Heart left ventricle (tissue), 16 donors: ENCODE data around the gene HMGN2. TPM values are rescaled to one million over a fixed set of nuclear protein-coding genes. Genes with fewer than 3 reads are reported as not detected.
A peak's percentile ranks its signal among the peaks of the same experiment; 100 is the strongest.

Experiments
- ATAC-seq, 4 donors: fragments of 200-7000 bp; cut with Tn5 transposase; one replicate each; pipeline ENCODE4 v1.9.1; 2020 to 2022; ENCODE audit warnings: moderate library complexity in 4 of 4, mild to moderate bottlenecking in 3 of 4, moderate number of reproducible peaks in 1 of 4
- DNase-seq, 5 donors: peaks; one replicate each; pipeline ENCODE4 v3.0.0-alpha.2; 2020
- H3K27ac ChIP-seq, 12 donors: fragments of 200-600 bp; sonication (generic) in 4 of 12; one replicate each; pipeline versions ENCODE4 v1.5.0 to v1.8.0; 2016 to 2022; ENCODE audit warnings: mild to moderate bottlenecking in 2 of 12
- H3K27me3 ChIP-seq, 9 donors: fragments of 200-600 bp; sonication (generic) in 2 of 9; one replicate each; pipeline versions ENCODE4 v1.5.1 to v1.8.0; 2016 to 2022; ENCODE audit warnings: mild to moderate bottlenecking in 3 of 9
- H3K36me3 ChIP-seq, 9 donors: fragments of 200-600 bp; sonication (generic) in 2 of 9; one replicate each; pipeline versions ENCODE4 v1.5.0 to v1.8.0; 2018 to 2022; ENCODE audit warnings: mild to moderate bottlenecking in 2 of 9
- H3K4me1 ChIP-seq, 12 donors: fragments of 200-600 bp; sonication (generic) in 4 of 12; one replicate each; pipeline versions ENCODE4 v1.5.0 to v1.8.0; 2016 to 2022; ENCODE audit warnings: mild to moderate bottlenecking in 3 of 12
- H3K4me3 ChIP-seq, 12 donors: fragments of 200-600 bp; sonication (generic) in 4 of 12; one replicate each; pipeline versions ENCODE4 v1.5.0 to v1.8.0; 2017 to 2022; ENCODE audit warnings: mild to moderate bottlenecking in 9 of 12, moderate library complexity in 4 of 12
- H3K9me3 ChIP-seq, 12 donors: fragments of 200-600 bp; sonication (generic) in 4 of 12; one replicate each; pipeline versions ENCODE4 v1.5.0 to v1.8.0; 2016 to 2022; ENCODE audit warnings: mild to moderate bottlenecking in 1 of 12
- POLR2A ChIP-seq, 2 donors: fragments of 450-650 bp; IDR thresholded peaks; one replicate each; pipeline ENCODE4 v1.6.1; 2017; ENCODE audit warnings: antibody characterized with exemption in 2 of 2, mild to moderate bottlenecking in 2 of 2, moderate library complexity in 2 of 2
- WGBS, 4 donors: extraction: QIAGEN DNeasy Blood & Tissue Kit in 2 of 4; methylation state at CpG; one replicate each; pipeline versions ENCODE4 v1.1.5 to v1.1.7; 2013 to 2018; 5-methylcytosine and 5-hydroxymethylcytosine counted together
- intact Hi-C, 10 donors: fragments of 100-400 bp; cut with DNase I; formaldehyde crosslinking; loops; one replicate each; pipeline versions ENCODE4 v1.11.1 to v1.14.2; 2022
- polyA plus RNA-seq, 2 donors: library from polyadenylated mRNA; stranded (reverse); fragments of 200-250 nt; gene quantifications; one replicate each; pipeline ENCODE4 v1.2.3, GENCODE V29; 2013
- total RNA-seq, 9 donors: library from RNA; depleted of rRNA in 2 of 9; stranded (reverse); fragments of >200 nt in 2 of 9; fragmentation: NEBNext Ultra II Directional in 3 of 9; extraction: Animal tissue kit (Norgen Biotek cat#: 25700) in 3 of 9; gene quantifications; one replicate each; pipeline versions ENCODE4 v1.1.0 to v1.2.4, GENCODE V29; 2016 to 2023
- TF ChIP-seq, protein P1 (sequence below), 12 donors: fragments of 200-600 bp; sonication (generic) in 4 of 12; IDR thresholded peaks; one replicate each; pipeline versions ENCODE4 v1.5.0 to v1.8.0; 2018 to 2022; ENCODE audit warnings: antibody characterized with exemption in 12 of 12, mild to moderate bottlenecking in 5 of 12
- donor health status: ischemic (EF 13 %, LVEDD 7.1; RV severe dilation, severe dysfunction).
- donor health status: healthy with polysubstance abuse.
- donor health status: DM: no; HTN: yes; CAD: no.
- donor health status: DM: no; HTN: no; CAD: no.
- donor health status: ischemic (EF 25% LVEDD 6.9; RV normal size, moderate dysfunction).
- donor health status: ischemic (EF 25% LVEDD 5.7; RV mildly dilated, moderate dysfunction).
- donor health status: healthy.
- donor health status: DM: yes; HTN: yes; CAD: no.
- donor health status: ischemic (EF 35%, LVEDD 5.7; RV mildly dilated, moderate dysfunction).
- donor health status: nonischemic (EF 11% LVEDD 7.7; RV severe dilation, severe dysfunction).
- donor health status: DM: yes; HTN: yes; CAD: no.
- donor health status: PGD.
- donor health status: ischemic (EF 29% LVEDD 5.4; RV normal size, mild dysfunction).
- donor health status: nonischemic (EF 23%, LVEDD 6.1; RV moderate dilation, normal function).

HMGN2 gene
- total and polyA plus RNA-seq, 11 donors: 66.3 to 256 (median 123) TPM

DNA sequence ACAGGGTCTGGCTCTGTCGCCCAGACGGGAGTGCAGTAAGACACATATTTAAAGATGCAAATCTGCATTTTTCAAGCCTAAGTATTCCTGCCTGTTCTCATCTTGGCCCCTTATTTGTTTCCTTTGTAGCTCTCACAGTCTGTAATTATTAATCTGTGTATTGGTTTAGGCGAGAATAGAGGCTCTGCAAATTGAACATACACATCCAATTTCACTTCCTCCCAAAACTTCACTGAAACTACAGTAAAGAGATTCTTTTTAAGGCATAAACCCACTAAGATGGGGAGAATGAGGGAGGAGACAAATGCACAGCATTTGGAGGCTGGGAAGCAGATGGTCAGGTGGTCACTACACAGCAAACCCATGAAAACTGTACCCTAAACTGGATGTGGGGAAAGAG, 21.0 kb downstream of the HMGN2 start:
- ATAC-seq (no peak), DNase-seq (no peak)
- no peak for TF ChIP-seq POLR2A (IDR thresholded peaks at IDR 0.05)
- TF ChIP-seq, protein P1, sequence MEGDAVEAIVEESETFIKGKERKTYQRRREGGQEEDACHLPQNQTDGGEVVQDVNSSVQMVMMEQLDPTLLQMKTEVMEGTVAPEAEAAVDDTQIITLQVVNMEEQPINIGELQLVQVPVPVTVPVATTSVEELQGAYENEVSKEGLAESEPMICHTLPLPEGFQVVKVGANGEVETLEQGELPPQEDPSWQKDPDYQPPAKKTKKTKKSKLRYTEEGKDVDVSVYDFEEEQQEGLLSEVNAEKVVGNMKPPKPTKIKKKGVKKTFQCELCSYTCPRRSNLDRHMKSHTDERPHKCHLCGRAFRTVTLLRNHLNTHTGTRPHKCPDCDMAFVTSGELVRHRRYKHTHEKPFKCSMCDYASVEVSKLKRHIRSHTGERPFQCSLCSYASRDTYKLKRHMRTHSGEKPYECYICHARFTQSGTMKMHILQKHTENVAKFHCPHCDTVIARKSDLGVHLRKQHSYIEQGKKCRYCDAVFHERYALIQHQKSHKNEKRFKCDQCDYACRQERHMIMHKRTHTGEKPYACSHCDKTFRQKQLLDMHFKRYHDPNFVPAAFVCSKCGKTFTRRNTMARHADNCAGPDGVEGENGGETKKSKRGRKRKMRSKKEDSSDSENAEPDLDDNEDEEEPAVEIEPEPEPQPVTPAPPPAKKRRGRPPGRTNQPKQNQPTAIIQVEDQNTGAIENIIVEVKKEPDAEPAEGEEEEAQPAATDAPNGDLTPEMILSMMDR (IDR thresholded peaks at IDR 0.05): no peak
- Histone ChIP-seq H3K27ac (no peak overlapping the region), H3K4me1 (no peaks in the 10 kb centered on the region), H3K36me3 (no peaks in the 10 kb centered on the region), H3K27me3 (no peaks in the 10 kb centered on the region), H3K4me3 (no peak overlapping the region), H3K9me3 (no peaks in the 10 kb centered on the region)
- 64 to 72% (median 70%) methylated on average over 3 of the region's 3 CpGs for WGBS, 4 donors
- intact Hi-C loops: loop anchor here in 1 of 10 donors (10.0 kb wide), 1 partner anchor 382 kb away; no protein-coding TSS in a partner anchor

DNA sequence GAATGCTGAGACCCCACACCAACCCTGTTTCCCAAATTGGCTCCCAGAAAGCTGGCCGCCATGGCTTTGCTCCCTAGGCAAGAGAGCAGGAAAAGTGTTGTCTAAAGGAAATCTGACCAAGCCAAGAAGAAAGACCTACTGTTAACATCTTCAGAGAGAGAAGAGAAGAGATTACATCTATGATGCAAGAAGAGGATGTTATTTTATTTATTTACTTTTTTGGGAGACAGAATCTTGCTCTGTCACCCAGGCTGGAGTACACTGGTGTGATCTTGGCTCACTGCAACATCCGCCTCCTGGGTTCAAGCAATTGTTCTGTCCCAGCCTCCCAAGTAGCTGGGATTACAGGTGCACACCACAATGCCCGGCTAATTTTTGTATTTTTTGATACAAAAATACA, 21.7 kb downstream of the HMGN2 start:
- H3K9me3 ChIP-seq: no peaks in the 10 kb centered on the region
- H3K4me1 ChIP-seq: no peaks in the 10 kb centered on the region
- no peak for TF ChIP-seq POLR2A (IDR thresholded peaks at IDR 0.05)
- TF ChIP-seq, protein P1 (IDR thresholded peaks at IDR 0.05): no peak
- no peak overlapping the region for H3K27ac ChIP-seq
- DNase-seq: no peak
- no peak for ATAC-seq
- no peaks in the 10 kb centered on the region for H3K36me3 ChIP-seq
- intact Hi-C loops: loop anchor here in 1 of 10 donors (10.0 kb wide), 1 partner anchor 381 kb away; no protein-coding TSS in a partner anchor
- WGBS, 4 donors: 86 to 96% (median 90%) methylated on average over 3 of the region's 3 CpGs
- no peaks in the 10 kb centered on the region for H3K27me3 ChIP-seq
- no peak overlapping the region for H3K4me3 ChIP-seq

DNA sequence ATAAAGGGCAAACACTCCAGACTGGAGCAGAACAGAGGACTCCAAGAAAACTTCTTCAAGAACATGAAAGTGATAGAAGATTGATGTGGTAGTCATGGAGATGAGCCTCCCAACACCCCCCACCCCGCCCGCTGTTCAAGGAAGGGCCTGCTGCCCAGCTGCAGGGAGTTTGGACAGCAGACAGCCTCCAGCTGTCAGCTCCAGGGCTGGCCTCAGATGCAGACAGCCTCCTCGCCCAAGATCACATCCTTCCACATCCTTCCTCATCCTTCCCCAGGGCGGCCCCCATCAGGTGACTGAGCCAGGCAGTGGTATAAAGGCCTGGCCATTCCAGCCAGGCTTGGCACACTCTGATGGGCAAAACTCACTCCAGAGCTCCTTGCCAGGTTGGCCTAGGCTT, 24.6 kb downstream of the HMGN2 start:
- Histone ChIP-seq H3K27me3 (no peaks in the 10 kb centered on the region), H3K4me3 (no peak overlapping the region), H3K4me1 (peaks cover 0 to 19% (median 12%) of the 10 kb centered on the region in 12 donors), H3K9me3 (no peaks in the 10 kb centered on the region), H3K27ac (no peak overlapping the region), H3K36me3 (no peaks in the 10 kb centered on the region)
- ATAC-seq (no peak), DNase-seq (peak in 1 of 5 donors; percentile 29)
- 31 to 68% (median 45%) methylated on average over 4 of the region's 4 CpGs for WGBS, 4 donors
- TF ChIP-seq, protein P1 (IDR thresholded peaks at IDR 0.05): no peak
- no peak for TF ChIP-seq POLR2A (IDR thresholded peaks at IDR 0.05)
- intact Hi-C loops: loop anchor here in 1 of 10 donors (10.0 kb wide), 1 partner anchor 378 kb away; no protein-coding TSS in a partner anchor

DNA sequence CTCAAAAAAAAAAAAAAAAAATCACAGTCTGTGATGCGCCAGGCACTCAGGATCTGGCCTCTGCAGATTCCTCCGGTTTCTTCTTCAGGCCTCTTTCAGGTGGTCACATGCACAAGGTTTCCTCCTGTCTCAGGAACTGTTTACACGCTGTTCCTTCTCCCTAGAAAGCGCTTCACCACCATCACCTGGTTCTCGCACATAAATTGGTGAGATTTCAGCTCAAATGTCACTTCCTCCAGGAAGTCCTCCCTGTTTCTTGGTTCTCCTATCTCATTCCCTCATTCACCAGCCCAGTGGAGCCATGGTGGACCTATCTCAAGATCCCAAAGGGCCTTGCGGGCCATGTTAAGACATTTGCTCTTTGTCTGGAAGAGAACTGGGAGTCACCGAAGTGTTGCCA, 26.7 kb downstream of the HMGN2 start:
- no peak for ATAC-seq
- Histone ChIP-seq H3K4me3 (no peak overlapping the region), H3K9me3 (no peaks in the 10 kb centered on the region), H3K4me1 (peaks cover 0 to 19% (median 13%) of the 10 kb centered on the region in 12 donors), H3K36me3 (no peaks in the 10 kb centered on the region), H3K27me3 (no peaks in the 10 kb centered on the region), H3K27ac (no peak overlapping the region)
- whole genome bisulfite sequencing, 4 donors: 93 to 96% (median 95%) methylated on average over 7 of the region's 7 CpGs
- DNase-seq: no peak
- TF ChIP-seq, protein P1 (IDR thresholded peaks at IDR 0.05): no peak
- no peak for TF ChIP-seq POLR2A (IDR thresholded peaks at IDR 0.05)
- intact Hi-C loops: loop anchor here in 1 of 10 donors (10.0 kb wide), 1 partner anchor 376 kb away; no protein-coding TSS in a partner anchor
